D721Med (cell line): ENCODE data around the gene ZEB2.

Source experiments
- DNase-seq: peaks from one replicate; pipeline ENCODE4 v3.0.0; 2011; ENCODE audit warnings: low spot score; ENCODE audit not compliant: insufficient read length
- FAIRE-seq: peaks from 2 replicates; lab custom pipeline; 2011; peaks lifted over from hg19 to GRCh38; lab: Jason Lieb, UNC
- CTCF ChIP-seq: IDR thresholded peaks from 2 replicates; pipeline ENCODE4 v1.5.1; 2012; ENCODE audit warnings: mild to moderate bottlenecking, control low read depth; ENCODE audit not compliant: insufficient read depth; ENCODE audit errors: missing control alignments

ZEB2 gene

GRCh38 chr2:144346229-144346628 lies 173.7 kb downstream of the ZEB2 start:
- TF ChIP-seq CTCF: no peak
- DNase-seq: no peak
- FAIRE-seq: no peak

DNA sequence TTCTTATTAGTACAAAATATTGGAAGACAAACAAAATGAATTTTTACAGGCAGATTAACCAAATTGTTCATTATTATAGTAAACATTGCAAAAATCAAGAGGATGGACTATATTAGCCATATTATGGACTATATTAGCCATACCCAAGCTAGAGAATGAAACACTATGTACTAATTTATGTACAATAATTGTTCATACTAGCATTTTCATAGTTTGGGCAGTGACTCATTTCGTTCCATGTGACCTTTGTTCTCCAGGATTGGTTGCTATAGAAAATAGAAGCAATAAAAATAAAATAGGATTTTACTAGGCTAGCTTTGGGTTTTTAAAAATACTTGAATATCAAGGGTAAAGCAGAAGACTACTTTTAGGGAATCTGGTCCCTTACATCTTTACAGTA lies 176.8 kb downstream of the ZEB2 start:
- DNase-seq (no peak), FAIRE-seq (no peak)
- TF ChIP-seq CTCF: no peak

DNA sequence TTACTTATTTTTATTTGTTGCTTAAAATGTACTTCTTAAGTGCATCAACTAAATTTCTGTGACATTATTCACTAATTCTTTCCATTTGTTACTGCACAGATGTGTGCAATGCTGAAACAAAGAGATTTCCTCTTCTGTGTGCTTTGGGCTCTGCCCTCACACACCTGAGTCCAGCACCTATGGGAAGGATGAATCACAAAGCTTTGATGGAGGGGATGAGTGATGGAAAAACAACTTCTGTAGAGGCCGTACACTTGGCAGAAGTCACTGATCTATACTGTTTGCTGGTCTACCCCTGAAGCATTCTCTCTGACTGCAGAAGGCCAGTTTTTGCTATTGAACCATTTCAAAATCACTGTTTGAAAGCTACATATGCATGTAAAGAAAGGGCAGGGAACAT lies 178.4 kb downstream of the ZEB2 start:
- DNase-seq: no peak
- no peak for FAIRE-seq
- no peak for TF ChIP-seq CTCF

GRCh38 chr2:144339048-144339447 lies 180.9 kb downstream of the ZEB2 start:
- TF ChIP-seq CTCF: no peak
- FAIRE-seq: no peak
- DNase-seq: no peak

DNA sequence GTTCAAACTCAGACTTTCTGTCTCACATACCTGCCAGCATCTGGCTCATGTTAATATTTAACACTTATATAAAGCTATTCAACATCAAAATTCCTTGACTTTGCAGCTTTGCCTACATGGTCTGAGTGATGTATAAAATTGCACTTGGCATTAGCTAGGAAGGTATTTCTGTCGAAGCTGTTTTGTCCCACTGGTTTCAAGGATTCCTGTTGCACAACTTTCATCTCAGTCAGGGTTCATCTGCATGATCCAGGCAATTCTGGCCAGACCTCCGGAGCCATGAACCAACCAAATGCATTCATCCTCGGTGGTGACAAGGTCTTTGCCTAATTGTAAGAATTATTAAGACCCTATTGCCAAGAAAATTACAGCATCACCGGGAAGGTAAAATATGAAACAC lies 185.4 kb downstream of the ZEB2 start:
- DNase-seq (no peak), FAIRE-seq (no peak)
- no peak for TF ChIP-seq CTCF
